ENCODE data around the gene NTF3.
"Not testable (repeated sequence)": the region's sequence is repeated elsewhere in the genome, so short reads cannot be mapped to it uniquely, and the experiment has no call there.

NTF3 gene

DNA sequence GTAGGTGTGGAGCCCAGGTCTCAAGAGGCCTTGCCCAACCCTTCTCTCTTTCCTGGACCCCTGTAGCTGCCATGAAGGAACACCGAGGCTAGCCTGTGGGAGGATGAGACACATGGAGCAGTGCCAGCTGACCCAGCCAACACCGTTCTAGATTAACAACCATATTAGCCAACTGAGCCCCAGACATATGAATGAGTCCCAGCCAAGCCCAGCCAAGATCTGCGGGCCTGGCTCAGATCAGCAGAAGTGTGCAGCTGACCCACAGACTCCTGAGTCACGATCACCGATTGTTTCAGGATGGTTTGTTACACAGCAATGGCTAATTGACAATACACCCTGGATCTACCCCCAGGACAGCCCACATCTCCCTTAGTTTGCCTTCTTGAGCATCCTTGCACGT is 82.1 kb downstream of the NTF3 start:
- DNase-seq: no peak

DNA sequence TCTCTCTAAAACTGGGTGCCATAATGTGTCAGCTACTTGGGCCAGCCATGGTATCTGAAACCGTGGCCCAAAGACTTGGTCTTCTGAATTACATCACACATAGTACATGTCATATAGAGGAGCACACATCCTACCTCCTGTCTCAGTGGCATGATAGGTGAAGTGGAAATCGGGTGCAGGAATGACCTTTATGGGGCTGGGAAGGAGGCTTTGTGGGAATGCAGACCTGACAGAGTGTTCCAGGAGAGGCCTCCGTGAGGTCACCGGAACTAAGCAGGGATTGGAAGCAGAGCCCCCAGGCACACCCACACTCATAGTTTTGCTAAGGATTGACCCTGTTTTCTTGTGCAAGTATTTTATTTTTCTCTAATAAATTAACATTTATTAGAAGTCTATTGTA is 82.6 kb downstream of the NTF3 start:
- no peak for DNase-seq

DNA sequence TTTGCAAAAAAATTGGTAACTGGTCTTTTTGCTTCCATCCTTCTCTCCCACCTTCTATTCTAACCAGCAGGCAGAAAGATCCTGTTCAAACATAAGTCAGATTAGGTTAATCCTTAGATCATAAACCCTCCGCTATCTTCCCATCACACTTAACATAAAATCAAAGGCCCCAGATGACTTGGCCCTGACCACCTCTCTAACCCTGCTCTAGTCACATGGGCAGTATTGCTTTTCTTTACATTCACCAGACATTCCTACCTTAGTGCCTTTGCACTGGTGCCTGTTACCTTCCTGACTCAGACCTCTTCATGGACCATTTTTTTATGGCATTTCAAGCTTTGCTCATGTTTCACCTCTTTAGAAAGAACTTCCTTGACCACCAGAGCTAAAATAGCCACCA is 83.5 kb downstream of the NTF3 start:
- DNase-seq: no peak

DNA sequence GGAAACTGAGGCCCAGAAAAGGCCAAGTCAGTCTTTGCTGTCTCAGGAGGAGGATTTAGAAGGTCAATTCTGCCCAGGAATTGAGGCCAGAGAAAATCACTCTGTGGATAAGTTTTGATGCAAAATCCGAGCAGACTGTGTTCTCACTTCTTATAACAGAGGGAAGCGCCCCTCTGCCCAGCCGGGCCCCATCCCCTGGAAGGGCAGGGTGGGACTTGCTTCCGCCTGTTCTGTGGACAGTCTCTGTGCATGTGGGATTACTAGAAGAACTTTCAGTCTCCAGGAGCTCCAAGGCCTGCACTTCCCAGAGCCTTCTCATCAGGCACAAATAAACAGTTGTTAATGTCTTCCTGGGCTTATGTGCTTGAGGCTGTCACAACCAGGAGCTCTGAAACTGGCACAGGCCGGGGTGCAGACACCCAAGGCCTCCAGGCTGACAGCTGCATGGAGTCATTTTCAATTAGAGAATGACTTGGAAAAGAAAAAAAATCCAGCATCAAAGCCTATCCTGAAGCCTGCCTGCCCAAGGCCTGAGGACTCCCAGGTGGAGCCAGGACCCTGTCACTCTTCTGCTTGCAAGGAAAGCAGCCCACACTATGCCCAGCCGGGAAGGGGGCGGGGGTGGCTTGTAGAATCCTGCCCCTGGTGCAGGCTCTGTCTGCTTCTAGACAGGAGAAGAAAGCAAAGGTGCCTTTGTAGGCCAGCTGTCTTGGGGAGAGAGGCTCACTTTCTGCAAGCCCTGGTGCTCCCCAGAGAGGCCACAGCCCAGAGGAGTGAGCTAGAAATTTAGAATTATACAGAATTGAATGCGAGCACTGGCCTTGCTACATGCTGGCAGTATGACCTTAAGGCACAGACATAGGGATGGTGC is 84.7 kb downstream of the NTF3 start:
- no peak for DNase-seq

DNA sequence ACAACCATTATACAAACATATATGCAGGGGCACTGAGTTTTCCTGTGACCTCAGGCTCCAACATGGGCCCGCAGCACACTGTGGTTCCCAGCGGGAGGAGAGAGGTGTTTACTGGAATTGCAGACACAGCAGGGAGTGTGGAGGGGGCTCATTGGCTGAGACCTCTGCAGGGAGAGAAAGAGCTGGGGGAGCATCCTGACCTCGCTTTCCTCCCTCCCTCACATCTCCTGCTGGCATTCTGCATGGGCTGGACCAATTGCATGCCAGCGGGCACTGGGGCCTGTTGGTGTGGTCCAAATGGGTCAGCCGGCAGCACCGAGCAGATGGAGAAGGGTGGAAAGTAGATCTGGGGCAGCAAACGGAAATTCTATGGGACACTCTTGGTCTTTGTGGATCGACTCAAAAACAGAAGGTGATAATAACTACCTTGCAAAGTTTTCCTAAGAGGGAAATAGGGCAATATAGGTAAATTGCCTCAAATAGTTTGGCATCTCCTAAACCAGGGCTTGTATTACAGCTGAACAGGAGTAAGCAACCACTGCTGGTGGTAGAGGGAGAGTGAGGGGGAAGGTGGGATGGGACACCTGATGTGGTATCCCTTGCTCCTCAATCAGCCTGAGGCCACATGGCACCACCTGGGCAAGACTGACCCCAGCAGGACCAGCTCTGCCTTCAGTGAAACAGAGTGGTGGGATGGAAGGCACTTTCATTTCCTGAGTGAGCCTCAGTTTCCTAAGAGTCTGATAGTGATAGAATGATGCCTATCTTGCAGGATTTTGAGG is 86.9 kb downstream of the NTF3 start:
- no peak for DNase-seq

DNA sequence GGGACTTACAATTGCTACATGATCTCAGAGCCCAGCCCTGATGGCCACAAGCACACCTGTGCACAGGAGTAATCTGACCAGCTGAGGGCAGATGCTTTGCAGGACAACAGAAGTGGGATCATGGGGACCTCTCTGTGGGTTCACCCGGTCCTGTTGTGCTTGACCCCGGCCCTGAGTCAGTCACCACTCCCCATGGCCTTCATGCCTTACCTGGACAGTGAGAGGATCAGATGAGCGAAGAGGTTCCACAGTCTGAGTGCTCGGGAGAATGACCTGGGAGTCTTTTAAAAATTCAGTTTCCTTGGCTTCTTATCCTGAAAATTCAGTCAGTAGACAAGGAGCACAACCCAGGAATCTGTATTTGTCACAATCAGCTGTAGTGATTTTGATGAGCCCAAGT is 88.1 kb downstream of the NTF3 start:
- DNase-seq: no peak

DNA sequence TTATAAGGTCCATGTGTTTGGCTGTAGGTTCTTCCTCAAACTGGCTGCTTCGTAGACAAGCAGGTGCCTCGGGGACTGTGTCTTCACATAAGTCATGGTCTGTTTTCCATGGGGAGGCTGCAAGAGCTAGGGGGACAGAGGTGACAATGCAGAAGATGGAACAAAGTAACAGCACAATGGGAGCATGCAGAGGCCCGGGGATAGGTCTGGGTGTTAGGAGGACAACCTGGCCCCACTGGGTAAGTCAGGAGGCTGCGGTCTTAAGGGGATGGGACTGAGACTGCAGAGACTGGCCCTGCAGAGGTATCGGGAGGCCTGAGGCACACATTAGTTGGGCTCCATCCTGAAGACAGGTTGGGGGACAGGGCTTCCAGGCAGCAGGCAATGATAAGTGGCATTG is 88.9 kb downstream of the NTF3 start:
- no peak for DNase-seq

DNA sequence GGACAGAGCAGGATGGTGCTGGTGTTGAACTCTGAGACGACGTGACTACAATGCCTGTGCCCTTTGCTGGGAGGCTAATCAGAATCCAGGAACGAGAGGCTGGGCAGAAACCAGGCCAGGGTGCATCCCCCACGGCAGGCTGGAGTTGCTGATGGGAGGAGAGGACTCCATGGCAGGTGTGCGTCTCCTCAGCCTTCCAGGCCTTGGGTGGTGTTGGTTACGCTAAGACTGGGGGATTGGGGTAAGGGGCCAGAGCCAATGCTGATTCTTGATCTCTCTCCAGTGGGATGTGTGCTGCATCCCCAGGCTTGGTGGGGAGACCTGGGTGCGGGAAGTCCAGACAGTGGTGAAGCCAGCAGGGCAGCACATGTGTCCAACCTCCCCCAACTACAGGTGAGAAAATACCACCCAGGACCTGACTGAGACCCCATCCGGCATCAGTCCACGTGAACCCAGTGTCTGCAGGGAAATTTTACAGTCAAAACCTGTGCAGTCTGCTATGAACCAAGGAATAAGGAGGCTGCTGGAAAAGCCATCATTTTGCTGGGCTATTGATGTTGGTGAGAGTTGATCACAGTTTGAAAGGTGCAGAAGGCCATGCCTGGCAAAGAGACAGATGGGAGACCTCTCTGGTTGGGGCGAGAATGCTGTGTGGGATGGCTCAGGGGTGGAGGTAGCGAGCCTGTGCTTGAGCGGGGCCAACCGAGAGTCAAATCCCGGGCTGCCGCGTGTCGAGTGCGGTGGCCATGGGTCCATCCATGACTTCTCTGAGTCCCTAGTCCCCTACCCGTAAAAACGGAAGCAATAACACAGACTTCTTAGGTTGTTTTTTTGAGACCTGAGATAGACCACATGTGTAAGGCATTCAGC is 89.8 kb downstream of the NTF3 start:
- DNase-seq: no peak

DNA sequence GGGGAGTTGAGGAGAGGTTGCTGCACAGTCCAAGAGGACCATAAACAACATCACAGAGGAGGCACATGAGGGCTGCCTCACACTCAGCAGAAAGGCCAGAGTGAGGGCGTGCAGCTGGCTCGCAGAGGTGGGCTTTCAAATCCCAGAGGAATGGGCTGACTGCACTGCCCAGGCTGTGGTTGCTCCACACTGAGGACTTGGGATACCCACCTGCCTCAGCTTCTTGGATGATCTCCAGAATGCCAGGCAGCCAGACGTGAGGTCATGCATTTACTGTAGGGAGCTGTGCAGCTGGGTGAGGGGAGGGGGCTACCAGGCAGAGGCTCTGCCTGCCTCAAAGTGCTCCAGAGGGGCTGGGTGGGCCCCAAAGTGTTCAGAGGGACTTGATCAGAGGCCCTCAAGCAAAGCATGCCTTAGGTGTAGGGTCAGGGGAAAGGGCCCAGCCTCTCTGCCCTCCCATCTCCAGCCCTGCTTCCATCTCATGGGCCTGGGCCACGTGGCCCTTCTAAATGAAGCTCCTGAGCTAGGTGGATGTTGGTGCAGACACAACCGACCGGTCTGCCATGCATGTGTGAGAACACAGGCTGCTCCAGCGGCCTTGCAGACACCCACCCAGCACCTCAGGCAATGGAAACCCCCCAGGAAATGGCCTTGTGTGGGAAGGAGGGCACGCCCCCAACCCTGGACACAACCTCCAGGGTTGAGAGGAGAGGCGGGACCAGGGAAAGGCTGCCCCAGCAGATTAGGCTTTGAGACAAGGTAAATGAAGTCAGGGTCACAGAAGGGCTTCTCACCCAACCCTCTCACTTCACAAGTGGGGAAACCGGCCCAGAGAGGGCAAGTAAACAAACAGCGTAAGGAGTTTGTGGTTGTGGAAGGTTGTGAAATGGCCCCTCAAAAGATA is 90.8 kb downstream of the NTF3 start:
- no peak for DNase-seq

DNA sequence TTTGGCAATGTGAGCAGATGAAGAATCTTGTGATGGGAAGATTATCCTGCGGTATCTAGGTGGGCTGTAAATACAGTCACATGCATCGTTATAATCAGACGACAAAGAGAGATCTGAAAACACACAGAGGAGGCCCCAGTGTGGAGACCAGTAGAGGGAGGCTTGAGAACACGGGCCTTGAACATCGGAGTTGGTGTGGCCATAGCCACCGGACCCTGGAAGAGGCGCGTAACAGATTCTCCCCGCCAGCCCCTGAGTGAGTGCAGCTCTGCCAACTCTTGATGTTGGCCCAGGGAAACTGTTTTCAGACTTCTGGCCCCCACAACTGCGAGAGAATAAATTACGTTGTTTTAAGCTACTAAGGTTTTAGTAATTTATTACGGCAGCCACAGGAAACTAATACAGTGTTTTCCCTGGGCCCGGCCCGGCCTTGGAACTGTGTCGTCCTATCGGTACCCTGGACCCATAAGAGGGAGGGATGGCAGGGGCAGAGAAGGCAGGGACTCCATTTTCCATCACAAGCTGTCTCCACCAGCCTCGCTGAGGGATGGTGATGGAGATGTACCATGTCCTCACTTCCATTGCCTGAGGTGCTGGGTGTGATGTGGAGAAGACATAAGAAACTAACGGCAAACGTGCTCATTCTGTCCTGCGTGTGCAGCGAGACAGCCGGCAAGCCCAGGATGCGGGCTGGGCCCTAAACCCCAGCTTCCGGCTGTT is 91.6 kb downstream of the NTF3 start:
- no peak for DNase-seq

DNA sequence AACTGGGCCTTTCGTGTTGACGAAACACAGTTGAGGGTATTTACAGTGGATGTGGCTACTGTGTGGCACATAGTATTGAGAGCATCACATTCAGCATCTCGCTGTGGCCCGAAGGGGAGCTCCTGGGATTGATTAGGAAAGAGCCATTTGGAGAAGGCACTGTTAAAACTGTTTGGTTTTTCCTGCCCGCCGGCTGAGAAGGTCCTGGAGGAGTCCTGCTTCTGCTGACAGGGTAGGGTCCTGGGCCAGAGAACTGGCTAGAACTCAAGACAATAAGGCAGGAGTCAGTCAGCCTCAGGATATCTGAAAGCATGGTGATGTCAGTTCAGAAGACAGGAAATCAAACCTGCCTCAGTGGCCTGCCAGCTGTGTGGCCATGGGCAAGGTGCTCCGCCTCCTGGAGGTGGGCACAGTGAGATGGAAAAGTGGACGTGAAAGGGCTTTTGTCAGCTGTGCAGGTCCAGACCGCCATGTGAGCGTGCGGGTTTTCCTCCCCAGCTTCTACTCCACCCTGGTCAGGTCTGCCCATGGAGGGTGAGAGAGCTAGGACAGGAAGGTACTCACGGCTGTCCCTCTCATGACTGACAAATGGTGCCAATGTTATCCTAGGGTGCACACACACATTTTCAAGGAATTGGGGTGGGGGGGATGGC is 92.3 kb downstream of the NTF3 start:
- no peak for DNase-seq

DNA sequence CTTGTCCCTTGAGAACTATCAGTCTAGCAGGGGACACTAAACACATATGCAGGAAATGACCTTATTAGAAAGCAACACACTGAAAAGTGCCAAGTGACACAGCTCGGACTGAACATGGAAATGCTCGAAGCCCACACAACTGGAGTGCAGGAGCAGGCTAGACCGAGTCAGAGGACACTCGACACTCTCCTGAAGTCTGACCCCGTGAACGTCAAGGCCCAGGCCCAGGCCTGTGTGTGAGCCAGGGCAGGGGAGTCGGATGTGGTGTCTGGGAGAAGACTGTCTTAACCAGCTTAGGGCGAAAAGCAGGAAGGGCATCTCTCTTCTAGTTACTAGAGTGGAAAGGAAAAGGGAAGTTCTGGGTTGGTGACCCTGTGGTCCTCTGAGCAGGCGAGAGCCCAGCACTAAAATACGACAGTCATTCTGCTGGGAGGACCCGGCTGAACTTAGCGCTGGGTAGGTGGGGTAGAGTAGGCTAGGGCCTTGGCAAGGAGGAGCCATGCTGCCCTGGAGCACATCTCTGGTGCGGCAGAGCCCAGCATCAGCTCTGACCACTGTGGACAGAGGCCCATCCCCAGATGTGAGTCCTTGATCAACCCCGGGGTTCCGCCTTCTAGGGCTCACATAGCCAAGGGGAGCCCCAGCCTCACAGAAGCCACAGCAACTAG is 93.0 kb downstream of the NTF3 start:
- DNase-seq: no peak

DNA sequence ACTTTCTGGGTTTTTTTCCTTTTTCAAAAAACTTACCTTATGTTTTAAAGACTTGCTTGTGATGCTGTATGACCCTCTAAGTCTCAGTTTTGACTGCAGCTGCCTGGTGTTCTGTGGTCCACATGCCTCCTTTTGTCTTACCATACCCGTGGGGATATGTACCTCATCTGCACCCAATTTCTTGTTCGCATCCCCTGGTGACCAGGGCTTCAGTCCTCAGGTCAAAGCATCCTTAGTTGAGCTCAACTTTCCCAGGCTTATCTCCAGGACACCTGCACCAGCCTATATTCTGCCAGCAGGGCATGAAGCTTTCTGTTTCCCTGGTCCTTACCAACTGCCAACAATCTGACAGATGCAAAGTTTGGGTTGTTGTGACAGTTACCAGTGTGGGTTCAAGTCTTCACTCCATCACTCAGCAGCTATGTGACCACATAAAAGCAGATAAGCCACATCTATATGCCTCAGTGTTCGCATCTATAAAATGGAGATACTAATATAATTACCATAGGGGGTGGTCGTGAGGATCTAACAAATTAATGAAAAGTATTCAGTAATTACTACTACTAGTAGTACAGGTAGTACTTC is 94.0 kb downstream of the NTF3 start:
- no peak for DNase-seq

DNA sequence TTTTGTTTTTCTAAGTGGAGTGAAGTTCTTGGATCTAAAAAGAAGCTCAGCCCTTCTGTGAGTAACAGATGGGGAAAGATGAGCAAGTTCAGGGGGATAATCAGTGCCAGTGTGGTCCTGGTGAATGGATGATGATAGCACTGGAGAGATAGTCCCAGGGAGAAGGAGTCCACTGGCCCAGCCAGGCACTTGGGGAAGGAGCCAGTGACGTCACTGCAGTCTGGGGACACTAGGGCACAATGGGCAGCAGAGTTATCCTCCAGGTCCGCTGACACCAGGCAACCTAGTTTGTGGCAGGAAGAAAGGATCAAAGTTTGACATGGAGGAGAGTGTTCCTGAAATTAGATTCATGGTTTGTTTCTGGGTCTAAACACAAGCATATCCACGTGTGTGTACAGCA is 101.5 kb downstream of the NTF3 start:
- DNase-seq: no peak

DNA sequence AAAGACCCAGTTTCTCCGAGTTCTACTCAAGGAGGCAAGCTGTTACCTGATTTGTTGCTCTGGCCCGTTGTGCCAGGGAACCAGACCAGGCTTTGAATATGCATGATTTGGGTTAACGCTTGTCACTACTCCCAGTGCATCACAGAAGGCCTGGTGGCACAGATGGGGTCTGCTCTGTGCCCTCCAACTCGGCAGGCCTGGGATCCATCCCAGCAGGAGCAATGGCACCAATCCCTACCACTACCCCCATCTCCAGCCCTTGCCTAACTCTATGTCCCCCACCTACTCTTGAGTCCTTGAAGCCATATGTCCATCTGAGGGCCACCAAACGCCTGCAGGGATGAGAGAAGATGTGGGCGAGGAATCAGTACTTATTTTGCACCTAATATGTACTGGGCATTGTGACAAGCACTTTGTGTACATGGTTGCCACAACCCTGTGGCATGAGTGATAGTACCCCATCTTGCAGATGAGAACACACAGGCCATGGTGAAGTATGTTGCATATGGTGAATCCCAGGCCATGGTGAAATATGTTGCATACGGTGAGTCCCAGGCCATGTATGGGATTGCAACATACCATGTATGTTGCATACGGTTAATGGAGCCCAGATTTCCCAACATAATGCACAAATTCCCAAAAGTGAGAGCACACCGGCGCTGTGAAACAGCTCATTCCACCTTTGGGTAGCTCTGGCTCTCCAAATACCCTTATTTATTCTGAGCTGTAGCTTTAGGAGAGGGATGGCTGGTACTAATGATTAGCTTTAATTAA is 102.7 kb downstream of the NTF3 start:
- no peak for DNase-seq

DNA sequence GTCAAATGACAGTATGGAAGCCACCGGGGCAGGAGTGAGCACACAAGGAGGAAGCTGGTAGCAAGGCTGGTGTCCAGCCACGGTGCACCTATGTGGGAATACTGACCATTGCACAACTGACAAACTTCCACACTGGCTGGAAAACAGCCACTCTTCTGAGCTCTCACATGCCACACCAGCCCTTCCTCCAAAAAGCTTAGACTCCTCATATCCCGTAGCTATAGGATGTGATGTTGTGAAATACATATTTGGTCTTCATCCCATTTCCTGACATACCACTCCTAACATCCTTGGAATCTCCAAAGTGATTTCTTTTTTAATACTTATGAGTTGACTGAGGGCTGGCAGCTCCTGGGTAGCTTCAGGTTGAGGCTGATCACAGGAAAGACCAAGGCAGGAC is 103.6 kb downstream of the NTF3 start:
- DNase-seq: no peak

DNA sequence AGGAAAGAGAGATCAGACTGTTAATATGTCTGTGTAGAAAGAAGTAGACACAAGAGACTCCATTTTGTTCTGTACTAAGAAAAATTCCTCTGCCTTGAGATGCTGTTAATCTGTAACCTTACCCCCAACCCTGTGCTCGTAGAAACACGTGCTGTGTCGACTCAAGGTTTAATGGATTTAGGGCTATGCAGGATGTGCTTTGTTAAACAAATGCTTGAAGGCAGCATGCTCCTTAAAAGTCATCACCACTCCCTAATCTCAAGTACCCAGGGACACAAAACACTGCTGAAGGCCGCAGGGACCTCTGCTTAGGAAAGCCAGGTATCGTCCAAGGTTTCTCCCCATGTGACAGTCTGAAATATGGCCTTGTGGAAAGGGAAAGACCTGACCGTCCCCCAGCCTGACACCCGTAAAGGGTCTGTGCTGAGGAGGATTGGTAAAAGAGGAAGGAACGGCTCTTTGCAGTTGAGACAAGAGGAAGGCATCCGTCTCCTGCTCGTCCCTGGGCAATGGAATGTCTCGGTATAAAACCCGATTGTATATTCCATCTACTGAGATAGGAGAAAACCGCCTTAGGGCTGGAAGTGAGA is 105.2 kb downstream of the NTF3 start:
- DNase-seq: not testable (repeated sequence)

DNA sequence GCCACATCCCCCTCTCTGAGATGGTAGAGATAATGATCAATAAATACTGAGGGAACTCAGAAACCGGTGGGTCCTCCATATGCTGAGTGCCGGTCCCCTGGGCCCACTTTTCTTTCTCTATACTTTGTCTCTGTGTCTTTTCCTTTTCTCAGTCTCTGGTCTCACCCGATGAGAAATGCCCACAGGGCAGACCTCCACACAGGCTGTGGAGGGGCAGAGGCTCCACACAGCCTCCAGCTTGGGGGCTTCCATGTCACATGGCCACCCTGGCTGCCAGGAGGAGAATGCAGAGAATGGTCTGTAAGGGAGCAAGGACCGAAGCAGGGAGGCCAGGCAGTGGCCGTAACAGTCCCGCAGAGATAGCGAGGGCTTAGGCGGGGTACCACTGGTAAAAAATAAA is 105.9 kb downstream of the NTF3 start:
- no peak for DNase-seq
